H9 (cell line): ENCODE results near the gene MOV10. TPM values are rescaled to one million over a fixed set of nuclear protein-coding genes. Genes with fewer than 3 reads are reported as not detected.

Experiments
- DNase-seq: peaks from one replicate; pipeline ENCODE4 v3.0.0-alpha.2; 2017
- H2AFZ ChIP-seq: one replicate; pipeline ENCODE4 v1.6.1; 2013; ENCODE audit warnings: mild to moderate bottlenecking, low read length, control low read depth, moderate library complexity
- H2AK5ac ChIP-seq: 2 replicates; pipeline ENCODE4 v1.6.1; 2013; ENCODE audit warnings: low read length, control low read depth, mixed read lengths; ENCODE audit not compliant: insufficient read length
- H2BK120ac ChIP-seq: one replicate; pipeline ENCODE4 v1.6.1; 2013; ENCODE audit warnings: low read depth, mild to moderate bottlenecking, low read length, control low read depth, inconsistent platforms; ENCODE audit not compliant: poor library complexity, severe bottlenecking
- H2BK12ac ChIP-seq: 2 replicates; pipeline ENCODE4 v1.6.1; 2013; ENCODE audit warnings: low read length, control low read depth, mixed read lengths, low read depth; ENCODE audit not compliant: insufficient read length
- H2BK15ac ChIP-seq: 2 replicates; pipeline ENCODE4 v1.6.1; 2013; ENCODE audit warnings: low read depth, low read length, control low read depth
- H2BK20ac ChIP-seq: one replicate; pipeline ENCODE4 v1.6.1; 2013; ENCODE audit warnings: low read depth, mild to moderate bottlenecking, low read length, control low read depth, inconsistent platforms; ENCODE audit not compliant: poor library complexity, severe bottlenecking
- H2BK5ac ChIP-seq: 2 replicates; pipeline ENCODE4 v1.6.1; 2013; ENCODE audit warnings: low read length, control low read depth, mixed read lengths; ENCODE audit not compliant: insufficient read length
- H3K14ac ChIP-seq: 2 replicates; pipeline ENCODE4 v1.6.1; 2013; ENCODE audit warnings: low read length, control low read depth; ENCODE audit not compliant: insufficient read depth
- H3K18ac ChIP-seq: 2 replicates; pipeline ENCODE4 v1.6.1; 2013; ENCODE audit warnings: low read depth, mild to moderate bottlenecking, mixed read lengths, low read length, control low read depth; ENCODE audit not compliant: insufficient read length
- H3K23ac ChIP-seq: 2 replicates; pipeline ENCODE4 v1.6.1; 2013; ENCODE audit warnings: low read length, control low read depth, mixed read lengths, low read depth; ENCODE audit not compliant: insufficient read length
- H3K23me2 ChIP-seq: 2 replicates; pipeline ENCODE4 v1.6.1; 2013; ENCODE audit warnings: low read depth, mild to moderate bottlenecking, mixed read lengths, low read length, control low read depth; ENCODE audit not compliant: insufficient read length, poor library complexity, severe bottlenecking
- H3K27ac ChIP-seq: 2 replicates; pipeline ENCODE4 v1.5.1; 2013; ENCODE audit warnings: low read length, control low read depth, mixed read lengths, low read depth; ENCODE audit not compliant: insufficient read length
- H3K27me3 ChIP-seq: 2 replicates; pipeline ENCODE4 v1.6.1; 2013; ENCODE audit warnings: low read length, control low read depth, inconsistent platforms; ENCODE audit not compliant: insufficient read depth
- H3K4ac ChIP-seq: 2 replicates; pipeline ENCODE4 v1.6.1; 2013; ENCODE audit warnings: low read depth, mild to moderate bottlenecking, control low read depth, inconsistent platforms, low read length, moderate library complexity
- H3K4me1 ChIP-seq: 2 replicates; pipeline ENCODE4 v1.6.1; 2013; ENCODE audit warnings: low read length, control low read depth, inconsistent platforms; ENCODE audit not compliant: insufficient read depth
- H3K4me2 ChIP-seq: 2 replicates; pipeline ENCODE4 v1.6.1; 2013; ENCODE audit warnings: low read length, control low read depth, mixed read lengths; ENCODE audit not compliant: insufficient read length, insufficient read depth
- H3K56ac ChIP-seq: 2 replicates; pipeline ENCODE4 v1.6.1; 2013; ENCODE audit warnings: low read depth, mild to moderate bottlenecking, mixed read lengths, low read length, control low read depth; ENCODE audit not compliant: insufficient read length
- H3K79me1 ChIP-seq: 2 replicates; pipeline ENCODE4 v1.6.1; 2013; ENCODE audit warnings: low read depth, mild to moderate bottlenecking, moderate library complexity, low read length, control low read depth, inconsistent platforms; ENCODE audit not compliant: insufficient read depth, poor library complexity, severe bottlenecking
- H3K79me2 ChIP-seq: 2 replicates; pipeline ENCODE4 v1.6.1; 2013; ENCODE audit warnings: low read length, control low read depth, inconsistent platforms; ENCODE audit not compliant: insufficient read depth
- H3K9ac ChIP-seq: 2 replicates; pipeline ENCODE4 v1.6.1; 2013; ENCODE audit warnings: low read length, control low read depth, mixed read lengths; ENCODE audit not compliant: insufficient read length; ENCODE audit errors: extremely low read depth
- H3K9me3 ChIP-seq: one replicate; pipeline ENCODE4 v1.6.1; 2013; ENCODE audit warnings: low read depth, low read length, inconsistent platforms; ENCODE audit not compliant: control insufficient read depth
- H3T11ph ChIP-seq: one replicate; pipeline ENCODE4 v1.6.1; 2013; ENCODE audit warnings: mild to moderate bottlenecking, low read length, control low read depth, inconsistent platforms
- H4K20me1 ChIP-seq: one replicate; pipeline ENCODE4 v1.6.1; 2013; ENCODE audit not compliant: control insufficient read depth, insufficient read length, insufficient read depth
- H4K5ac ChIP-seq: 2 replicates; pipeline ENCODE4 v1.6.1; 2013; ENCODE audit warnings: low read depth, mild to moderate bottlenecking, mixed read lengths, low read length, control low read depth; ENCODE audit not compliant: insufficient read length
- H4K8ac ChIP-seq: replicated peaks from 2 replicates; pipeline ENCODE4 v1.6.1; 2013; ENCODE audit warnings: low read length, control low read depth, mixed read lengths, low read depth; ENCODE audit not compliant: insufficient read length
- H4K91ac ChIP-seq: 2 replicates; pipeline ENCODE4 v1.6.1; 2013; ENCODE audit warnings: low read depth, mild to moderate bottlenecking, moderate library complexity, mixed read lengths, low read length, control low read depth; ENCODE audit not compliant: insufficient read length
- H3K27ac Mint-ChIP-seq, 3 experiments: 2 replicates in 2 of 3; 3 replicates in 1 of 3; pipeline ENCODE4 v1.8.0; 2020 to 2021; ENCODE audit warnings: mixed read lengths in 3 of 3, mild to moderate bottlenecking in 1 of 3, moderate library complexity in 1 of 3
- H3K27me3 Mint-ChIP-seq: 2 replicates; pipeline ENCODE4 v1.8.0; 2021; ENCODE audit warnings: low read depth, mild to moderate bottlenecking, moderate library complexity, mixed read lengths
- H3K36me3 Mint-ChIP-seq, 3 experiments: 2 replicates in 2 of 3; 3 replicates in 1 of 3; pipeline ENCODE4 v1.8.0; 2020 to 2021; ENCODE audit warnings: low read depth in 3 of 3, mixed read lengths in 3 of 3; ENCODE audit not compliant: insufficient read depth in 1 of 3
- H3K4me1 Mint-ChIP-seq, 2 experiments: 2 replicates each; pipeline ENCODE4 v1.8.0; 2020; ENCODE audit warnings: mixed read lengths in 2 of 2
- H3K4me3 Mint-ChIP-seq, 2 experiments: 2 replicates in 1 of 2; 3 replicates in 1 of 2; pipeline ENCODE4 v1.8.0; 2020 to 2021; ENCODE audit warnings: mild to moderate bottlenecking in 2 of 2, mixed read lengths in 2 of 2, moderate library complexity in 1 of 2
- H3K9me3 Mint-ChIP-seq, 2 experiments: 2 replicates in 1 of 2; 3 replicates in 1 of 2; pipeline ENCODE4 v1.8.0; 2020; ENCODE audit warnings: mild to moderate bottlenecking in 2 of 2, mixed read lengths in 2 of 2, moderate library complexity in 1 of 2
- CTCF ChIP-seq: fragments of 200-600 bp; sonication (generic); conservative IDR thresholded peaks from 3 replicates; pipeline ENCODE4 v1.8.0; 2021; ENCODE audit warnings: antibody characterized with exemption, mild to moderate bottlenecking
- WGBS: extraction: QIAGEN DNeasy Blood & Tissue Kit; methylation state at CpG from one replicate; pipeline ENCODE4 v1.1.7; 2013; ENCODE audit warnings: missing lambda C conversion rate, low lambda C conversion rate, mixed read lengths; ENCODE audit not compliant: insufficient read length; ENCODE audit errors: extremely low coverage; 5-methylcytosine and 5-hydroxymethylcytosine counted together
- total RNA-seq: library from RNA; stranded (reverse); gene quantifications from 2 replicates; pipeline ENCODE4 v1.2.1, GENCODE V29; 2021

MOV10 gene
- total RNA-seq, 1 experiment from 2014 or later: 77.8 TPM

GRCh38 chr1:112686417-112686816, 12.0 kb downstream of the MOV10 start:
- H3K4me1 Mint-ChIP-seq: peaks cover 11 to 12% of the 10 kb centered on the region in 2 experiments
- Histone ChIP-seq H4K8ac (no peak overlapping the region), H4K20me1 (no peaks in the 10 kb centered on the region), H3K9ac (no peak overlapping the region), H2BK12ac (no peak overlapping the region), H2BK15ac (no peak overlapping the region), H3K4me1 (no peaks in the 10 kb centered on the region), H3K79me2 (no peaks in the 10 kb centered on the region), H4K91ac (no peak overlapping the region), H3K14ac (no peak overlapping the region), H4K5ac (no peak overlapping the region), H2BK5ac (no peak overlapping the region), H3K18ac (no peak overlapping the region), H3K27me3 (no peaks in the 10 kb centered on the region), H3K4ac (no peak overlapping the region), H3K56ac (no peak overlapping the region), H3K9me3 (no peaks in the 10 kb centered on the region), H3K23ac (no peak overlapping the region), H2BK120ac (no peak overlapping the region), H2BK20ac (no peak overlapping the region), H2AK5ac (no peak overlapping the region), H3K79me1 (no peaks in the 10 kb centered on the region), H3K27ac (no peak overlapping the region), H3K23me2 (no peaks in the 10 kb centered on the region), H3K4me2 (no peak overlapping the region), H3T11ph (no peak overlapping the region), H2AFZ (no peak overlapping the region)
- no peak overlapping the region for H3K4me3 Mint-ChIP-seq
- WGBS: no CpG with 5 or more reads among the region's 3 CpGs
- no peaks in the 10 kb centered on the region for H3K27me3 Mint-ChIP-seq
- H3K27ac Mint-ChIP-seq: peak overlapping the region in 2 of 3 experiments; percentile 4 to 11; a peak in 1 of 7 replicates
- no peaks in the 10 kb centered on the region for H3K9me3 Mint-ChIP-seq
- TF ChIP-seq CTCF: no peak
- DNase-seq: no peak
- H3K36me3 Mint-ChIP-seq: peaks cover 2 to 25% (median 21%) of the 10 kb centered on the region in 3 experiments; a peak in 6 of 7 replicates
